ENCODE measurements around the gene OLAH.

Gene OLAH

DNA sequence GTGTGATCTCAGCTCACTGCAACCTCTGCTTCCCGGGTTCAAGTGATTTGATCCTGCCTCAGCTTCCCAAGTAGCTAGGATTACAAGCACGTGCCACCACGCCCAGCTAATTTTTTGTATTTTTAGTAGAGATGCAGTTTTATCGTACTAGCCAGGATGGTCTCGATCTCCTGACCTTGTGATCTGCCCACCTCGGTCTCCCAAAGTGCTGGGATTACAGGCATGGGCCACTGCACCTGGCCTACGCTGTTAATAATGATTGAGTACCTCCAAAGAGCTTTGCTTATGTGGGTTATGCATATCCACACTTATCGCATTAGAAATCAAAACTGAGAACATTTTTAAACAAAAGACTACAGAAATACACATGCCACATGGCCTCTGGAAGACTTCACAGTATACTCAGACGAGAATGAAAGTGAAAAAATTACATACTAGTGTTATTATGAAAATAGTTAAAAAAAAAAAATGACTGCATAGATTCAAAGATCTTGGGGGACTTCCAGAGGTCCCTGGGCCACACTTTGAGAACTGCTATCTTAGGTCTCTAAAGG is 78.8 kb downstream of the OLAH start:
- TF ChIP-seq, protein P1, sequence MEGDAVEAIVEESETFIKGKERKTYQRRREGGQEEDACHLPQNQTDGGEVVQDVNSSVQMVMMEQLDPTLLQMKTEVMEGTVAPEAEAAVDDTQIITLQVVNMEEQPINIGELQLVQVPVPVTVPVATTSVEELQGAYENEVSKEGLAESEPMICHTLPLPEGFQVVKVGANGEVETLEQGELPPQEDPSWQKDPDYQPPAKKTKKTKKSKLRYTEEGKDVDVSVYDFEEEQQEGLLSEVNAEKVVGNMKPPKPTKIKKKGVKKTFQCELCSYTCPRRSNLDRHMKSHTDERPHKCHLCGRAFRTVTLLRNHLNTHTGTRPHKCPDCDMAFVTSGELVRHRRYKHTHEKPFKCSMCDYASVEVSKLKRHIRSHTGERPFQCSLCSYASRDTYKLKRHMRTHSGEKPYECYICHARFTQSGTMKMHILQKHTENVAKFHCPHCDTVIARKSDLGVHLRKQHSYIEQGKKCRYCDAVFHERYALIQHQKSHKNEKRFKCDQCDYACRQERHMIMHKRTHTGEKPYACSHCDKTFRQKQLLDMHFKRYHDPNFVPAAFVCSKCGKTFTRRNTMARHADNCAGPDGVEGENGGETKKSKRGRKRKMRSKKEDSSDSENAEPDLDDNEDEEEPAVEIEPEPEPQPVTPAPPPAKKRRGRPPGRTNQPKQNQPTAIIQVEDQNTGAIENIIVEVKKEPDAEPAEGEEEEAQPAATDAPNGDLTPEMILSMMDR (conservative IDR thresholded peaks at IDR 0.05; ENCODE audit: control insufficient read depth, insufficient read depth, low read depth, low read length) = no peak
- no peak overlapping the region for H3K4me3 ChIP-seq (ENCODE audit: control insufficient read depth, low read depth, low read length)
- DNase-seq (ENCODE audit: low read depth) = no peak
